ENCODE results near the gene KLK3.

KLK3 gene

GRCh38 chr19:50827476-50827875 is 27.2 kb upstream of the KLK3 start:
- Histone ChIP-seq H3K4me3 (ENCODE audit: low read depth, low read length) (no peak overlapping the region), H3K9me3 (ENCODE audit: severe bottlenecking) (peaks cover 5% of the 10 kb centered on the region), H3K27ac (no peak overlapping the region), H3K27me3 (ENCODE audit: insufficient read depth, low read depth, severe bottlenecking) (peaks cover 15% of the 10 kb centered on the region), H3K36me3 (no peaks in the 10 kb centered on the region)
- DNase-seq: no peak
- no peak for TF ChIP-seq CTCF (IDR thresholded peaks at IDR 0.05; ENCODE audit: low read depth, low read length)

GRCh38 chr19:50829801-50830200 is 24.9 kb upstream of the KLK3 start:
- Histone ChIP-seq H3K27ac (no peak overlapping the region), H3K27me3 (ENCODE audit: insufficient read depth, low read depth, severe bottlenecking) (peaks cover 12% of the 10 kb centered on the region), H3K36me3 (no peaks in the 10 kb centered on the region), H3K9me3 (ENCODE audit: severe bottlenecking) (peaks cover 8% of the 10 kb centered on the region), H3K4me3 (ENCODE audit: low read depth, low read length) (no peak overlapping the region)
- no peak for TF ChIP-seq CTCF (IDR thresholded peaks at IDR 0.05; ENCODE audit: low read depth, low read length)
- no peak for DNase-seq

- no peak for TF ChIP-seq CTCF (IDR thresholded peaks at IDR 0.05; ENCODE audit: low read depth, low read length)
- Histone ChIP-seq H3K27me3 (ENCODE audit: insufficient read depth, low read depth, severe bottlenecking) (peaks cover 12% of the 10 kb centered on the region), H3K36me3 (no peaks in the 10 kb centered on the region), H3K27ac (no peak overlapping the region), H3K4me3 (ENCODE audit: low read depth, low read length) (no peak overlapping the region), H3K9me3 (ENCODE audit: severe bottlenecking) (peaks cover 8% of the 10 kb centered on the region)
- DNase-seq: no peak
Observed at GRCh38 chr19:50830266-50831025, 24.3 kb upstream of the KLK3 start.

- Histone ChIP-seq H3K27ac (no peak overlapping the region), H3K9me3 (ENCODE audit: severe bottlenecking) (peaks cover 8% of the 10 kb centered on the region), H3K4me3 (ENCODE audit: low read depth, low read length) (no peak overlapping the region), H3K27me3 (ENCODE audit: insufficient read depth, low read depth, severe bottlenecking) (peaks cover 11% of the 10 kb centered on the region), H3K36me3 (no peaks in the 10 kb centered on the region)
- DNase-seq: no peak
- TF ChIP-seq CTCF (IDR thresholded peaks at IDR 0.05; ENCODE audit: low read depth, low read length): no peak
Observed at GRCh38 chr19:50831026-50831396, 23.7 kb upstream of the KLK3 start.

- Histone ChIP-seq H3K27ac (no peak overlapping the region), H3K27me3 (ENCODE audit: insufficient read depth, low read depth, severe bottlenecking) (peaks cover 6% of the 10 kb centered on the region), H3K9me3 (ENCODE audit: severe bottlenecking) (peaks cover 3% of the 10 kb centered on the region), H3K36me3 (no peaks in the 10 kb centered on the region), H3K4me3 (ENCODE audit: low read depth, low read length) (no peak overlapping the region)
- no peak for TF ChIP-seq CTCF (IDR thresholded peaks at IDR 0.05; ENCODE audit: low read depth, low read length)
- DNase-seq: no peak
Observed at GRCh38 chr19:50832666-50833065, 22.0 kb upstream of the KLK3 start.
